Neural progenitor cell (in vitro differentiated cells): ENCODE measurements around the gene OTOP3. TPM values are rescaled to one million over a fixed set of nuclear protein-coding genes. Genes with fewer than 3 reads are reported as not detected.

Experiments
- DNase-seq: peaks from one replicate; pipeline ENCODE4 v3.0.0-alpha.2; 2016; ENCODE audit warnings: low spot score
- H2AFZ ChIP-seq: fragments of 200-600 bp; sonication (generic); replicated peaks from 2 replicates; pipeline ENCODE4 v1.6.1; 2016; ENCODE audit warnings: antibody characterized with exemption
- H3F3A ChIP-seq: fragments of 200-600 bp; sonication (generic); 2 replicates; pipeline ENCODE4 v1.6.1; 2016; ENCODE audit warnings: antibody characterized with exemption, low read depth
- H3K27ac ChIP-seq: fragments of 200-600 bp; sonication (generic); 2 replicates; pipeline ENCODE4 v1.5.1; 2016; ENCODE audit warnings: mild to moderate bottlenecking
- H3K27me3 ChIP-seq: fragments of 200-600 bp; sonication (generic); 2 replicates; pipeline ENCODE4 v1.6.1; 2016; ENCODE audit warnings: mild to moderate bottlenecking, moderate library complexity
- H3K36me3 ChIP-seq: fragments of 200-600 bp; sonication (generic); 2 replicates; pipeline ENCODE4 v1.5.1; 2016
- H3K4me1 ChIP-seq: fragments of 200-600 bp; sonication (generic); 2 replicates; pipeline ENCODE4 v1.6.1; 2016; ENCODE audit warnings: mixed run types
- H3K4me2 ChIP-seq: fragments of 200-600 bp; sonication (generic); 2 replicates; pipeline ENCODE4 v1.6.1; 2016
- H3K4me3 ChIP-seq: fragments of 200-600 bp; sonication (generic); 2 replicates; pipeline ENCODE4 v1.5.1; 2016
- H3K79me2 ChIP-seq: fragments of 200-600 bp; sonication (generic); 2 replicates; pipeline ENCODE4 v1.6.1; 2016; ENCODE audit warnings: low read depth
- H3K9ac ChIP-seq: fragments of 200-600 bp; sonication (generic); 2 replicates; pipeline ENCODE4 v1.6.1; 2016
- H3K9me3 ChIP-seq: fragments of 200-600 bp; sonication (generic); 2 replicates; pipeline ENCODE4 v1.5.1; 2016; ENCODE audit warnings: low read depth
- H4K20me1 ChIP-seq: fragments of 200-600 bp; sonication (generic); 2 replicates; pipeline ENCODE4 v1.6.1; 2016; ENCODE audit warnings: low read depth
- H3K27ac Mint-ChIP-seq: 3 replicates; pipeline ENCODE4 v1.8.0; 2021; ENCODE audit warnings: mixed read lengths
- H3K27me3 Mint-ChIP-seq: 2 replicates; pipeline ENCODE4 v1.8.0; 2022; ENCODE audit warnings: low read depth, mild to moderate bottlenecking, inconsistent platforms, moderate library complexity, mixed read lengths; ENCODE audit not compliant: insufficient read depth
- H3K36me3 Mint-ChIP-seq: 3 replicates; pipeline ENCODE4 v1.8.0; 2021; ENCODE audit warnings: mixed read lengths
- H3K4me1 Mint-ChIP-seq: 3 replicates; pipeline ENCODE4 v1.8.0; 2021; ENCODE audit warnings: mixed read lengths
- H3K4me3 Mint-ChIP-seq: 3 replicates; pipeline ENCODE4 v1.8.0; 2021; ENCODE audit warnings: mild to moderate bottlenecking, moderate library complexity, mixed read lengths
- H3K9me3 Mint-ChIP-seq: 3 replicates; pipeline ENCODE4 v1.8.0; 2020; ENCODE audit warnings: mixed read lengths
- CTCF ChIP-seq: fragments of 200-600 bp; sonication (generic); IDR thresholded peaks from 2 replicates; pipeline ENCODE4 v1.5.1; 2017; ENCODE audit warnings: antibody characterized with exemption, mild to moderate bottlenecking
- EZH2 ChIP-seq: fragments of 200-600 bp; sonication (generic); IDR thresholded peaks from 2 replicates; pipeline ENCODE4 v1.6.1; 2017; ENCODE audit warnings: antibody characterized with exemption, mild to moderate bottlenecking, moderate library complexity
- EZH2phosphoT487 ChIP-seq: fragments of 200-600 bp; sonication (generic); IDR thresholded peaks from 2 replicates; pipeline ENCODE4 v1.6.1; 2017; ENCODE audit warnings: antibody characterized with exemption
- total RNA-seq: library from RNA; depleted of rRNA; stranded (reverse); fragments of >200 nt; gene quantifications from 2 replicates; pipeline ENCODE4 v1.2.3, GENCODE V29; 2015; ENCODE audit warnings: low replicate concordance

Gene OTOP3
- total RNA-seq, 1 donor from 2014 or later = not detected

- H3K4me3 ChIP-seq = no peak overlapping the region
- Mint-ChIP-seq H3K4me3 (peak overlapping the region; percentile 54), H3K9me3 (no peaks in the 10 kb centered on the region), H3K36me3 (no peaks in the 10 kb centered on the region), H3K27ac (no peak overlapping the region), H3K27me3 (peaks cover 33% of the 10 kb centered on the region), H3K4me1 (no peaks in the 10 kb centered on the region)
- no peak for DNase-seq
- H3K27ac ChIP-seq = no peak overlapping the region
- H4K20me1 ChIP-seq = no peaks in the 10 kb centered on the region
- H3K36me3 ChIP-seq = no peaks in the 10 kb centered on the region
- H3K9me3 ChIP-seq = no peaks in the 10 kb centered on the region
- peaks cover 35% of the 10 kb centered on the region for H3K27me3 ChIP-seq
- H3K79me2 ChIP-seq = no peaks in the 10 kb centered on the region
- no peak overlapping the region for H2AFZ ChIP-seq
- TF ChIP-seq EZH2 (no peak), EZH2phosphoT487 (no peak), CTCF (no peak)
- H3F3A ChIP-seq = no peaks in the 10 kb centered on the region
- no peak overlapping the region for H3K4me2 ChIP-seq
- no peaks in the 10 kb centered on the region for H3K4me1 ChIP-seq
- H3K9ac ChIP-seq = no peak overlapping the region
Measured at GRCh38 chr17:74943808-74944522, 8.3 kb downstream of the OTOP3 start.

DNA sequence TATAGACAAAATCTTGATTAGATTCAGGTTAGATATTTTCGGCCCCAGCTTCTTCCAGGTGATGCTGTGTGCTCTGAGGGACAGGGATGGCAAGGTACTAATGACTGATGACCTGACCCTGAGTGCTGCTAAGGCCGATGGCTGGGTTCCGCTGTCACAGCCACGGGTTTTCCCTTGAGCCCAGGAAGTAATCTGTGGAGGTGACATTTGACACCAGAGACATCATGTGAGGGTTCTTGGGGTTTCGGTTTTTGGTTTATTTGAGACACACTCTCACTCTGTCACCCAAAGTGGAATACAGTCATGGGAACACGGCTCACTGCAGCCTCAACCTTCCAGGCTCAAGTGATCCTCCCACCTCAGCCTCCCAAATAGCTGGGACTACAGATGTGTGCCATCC lies 9.8 kb downstream of the OTOP3 start:
- Mint-ChIP-seq H3K4me3 (no peak overlapping the region), H3K4me1 (no peaks in the 10 kb centered on the region), H3K9me3 (no peaks in the 10 kb centered on the region), H3K27me3 (peaks cover 27% of the 10 kb centered on the region), H3K36me3 (no peaks in the 10 kb centered on the region), H3K27ac (no peak overlapping the region)
- no peaks in the 10 kb centered on the region for H3K36me3 ChIP-seq
- H3K9ac ChIP-seq = no peak overlapping the region
- no peaks in the 10 kb centered on the region for H4K20me1 ChIP-seq
- no peak overlapping the region for H3K4me2 ChIP-seq
- H3K79me2 ChIP-seq = no peaks in the 10 kb centered on the region
- H3K4me3 ChIP-seq = no peak overlapping the region
- DNase-seq = no peak
- H3K9me3 ChIP-seq = no peaks in the 10 kb centered on the region
- H3K4me1 ChIP-seq = no peaks in the 10 kb centered on the region
- no peaks in the 10 kb centered on the region for H3F3A ChIP-seq
- H2AFZ ChIP-seq = no peak overlapping the region
- TF ChIP-seq EZH2phosphoT487 (no peak), CTCF (no peak), EZH2 (no peak)
- H3K27me3 ChIP-seq = peaks cover 19% of the 10 kb centered on the region
- no peak overlapping the region for H3K27ac ChIP-seq

GRCh38 chr17:74946641-74947040 lies 10.9 kb downstream of the OTOP3 start:
- H3K4me2 ChIP-seq = no peak overlapping the region
- no peak for TF ChIP-seq CTCF
- TF ChIP-seq EZH2phosphoT487 = no peak
- no peak for TF ChIP-seq EZH2
- Mint-ChIP-seq H3K4me1 (no peaks in the 10 kb centered on the region), H3K27ac (no peak overlapping the region), H3K4me3 (no peak overlapping the region), H3K9me3 (no peaks in the 10 kb centered on the region), H3K36me3 (no peaks in the 10 kb centered on the region), H3K27me3 (peaks cover 33% of the 10 kb centered on the region)
- H3K9me3 ChIP-seq = no peaks in the 10 kb centered on the region
- no peak overlapping the region for H3K9ac ChIP-seq
- no peak overlapping the region for H3K27ac ChIP-seq
- H3K27me3 ChIP-seq = peaks cover 8% of the 10 kb centered on the region
- no peaks in the 10 kb centered on the region for H3K36me3 ChIP-seq
- H3K79me2 ChIP-seq = no peaks in the 10 kb centered on the region
- H4K20me1 ChIP-seq = no peaks in the 10 kb centered on the region
- H3K4me1 ChIP-seq = no peaks in the 10 kb centered on the region
- H3K4me3 ChIP-seq = no peak overlapping the region
- DNase-seq = no peak
- no peak overlapping the region for H2AFZ ChIP-seq
- no peaks in the 10 kb centered on the region for H3F3A ChIP-seq
